Activated naive CD8-positive, alpha-beta T cell treated with anti-CD3 and anti-CD28 coated beads for 36 hours (primary cell): Measurements from ENCODE around the gene AP1G1. TPM values are rescaled to one million over a fixed set of nuclear protein-coding genes. Genes with fewer than 3 reads are reported as not detected.
"Not testable (repeated sequence)": the region's sequence is repeated elsewhere in the genome, so short reads cannot be mapped to it uniquely, and the experiment has no call there.

ENCODE experiments used
- DNase-seq: peaks from one replicate; pipeline ENCODE4 v3.0.0; 2021
- H3K27ac Mint-ChIP-seq: one replicate; pipeline ENCODE4 v1.8.0; 2022; ENCODE audit warnings: mild to moderate bottlenecking, moderate library complexity, mixed read lengths
- H3K27me3 Mint-ChIP-seq: one replicate; pipeline ENCODE4 v1.8.0; 2022; ENCODE audit warnings: mild to moderate bottlenecking, mixed read lengths
- H3K36me3 Mint-ChIP-seq: one replicate; pipeline ENCODE4 v1.8.0; 2021; ENCODE audit warnings: mild to moderate bottlenecking, mixed read lengths
- H3K4me1 Mint-ChIP-seq: one replicate; pipeline ENCODE4 v1.8.0; 2021; ENCODE audit warnings: mixed read lengths
- H3K4me3 Mint-ChIP-seq: one replicate; pipeline ENCODE4 v1.8.0; 2022; ENCODE audit warnings: mild to moderate bottlenecking, moderate library complexity, mixed read lengths
- H3K9me3 Mint-ChIP-seq: one replicate; pipeline ENCODE4 v1.8.0; 2022; ENCODE audit warnings: mixed read lengths
- total RNA-seq, 2 experiments: library from RNA; stranded (reverse); gene quantifications; one replicate each; pipeline ENCODE4 v1.2.3, GENCODE V29; 2021

Gene AP1G1
- total RNA-seq, 2 experiments from 2014 or later = 59.1 to 62.2 TPM

DNA sequence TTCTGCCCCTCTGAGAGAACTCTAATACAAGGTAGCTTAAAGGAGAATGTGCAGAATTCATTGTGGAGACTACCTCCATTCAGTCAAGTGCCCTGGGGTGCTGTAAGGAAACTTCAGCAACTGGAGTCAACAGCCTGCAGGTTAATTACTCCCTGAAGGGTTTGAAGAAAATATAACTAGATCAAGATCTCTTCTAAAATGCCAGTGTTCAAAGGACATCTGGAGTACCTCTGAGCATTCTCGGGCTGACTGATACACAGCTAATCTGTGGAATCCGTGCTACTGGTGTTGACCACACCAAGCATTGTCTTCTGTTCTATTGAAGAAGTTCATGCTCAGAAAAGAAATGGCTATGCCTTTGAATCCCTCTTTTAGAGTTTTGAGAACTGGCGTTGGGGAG is 25.7 kb upstream of the AP1G1 start:
- no peak for DNase-seq
- Mint-ChIP-seq H3K27ac (no peak overlapping the region), H3K36me3 (no peaks in the 10 kb centered on the region), H3K27me3 (no peaks in the 10 kb centered on the region), H3K9me3 (no peaks in the 10 kb centered on the region), H3K4me1 (no peaks in the 10 kb centered on the region), H3K4me3 (no peak overlapping the region)

DNA sequence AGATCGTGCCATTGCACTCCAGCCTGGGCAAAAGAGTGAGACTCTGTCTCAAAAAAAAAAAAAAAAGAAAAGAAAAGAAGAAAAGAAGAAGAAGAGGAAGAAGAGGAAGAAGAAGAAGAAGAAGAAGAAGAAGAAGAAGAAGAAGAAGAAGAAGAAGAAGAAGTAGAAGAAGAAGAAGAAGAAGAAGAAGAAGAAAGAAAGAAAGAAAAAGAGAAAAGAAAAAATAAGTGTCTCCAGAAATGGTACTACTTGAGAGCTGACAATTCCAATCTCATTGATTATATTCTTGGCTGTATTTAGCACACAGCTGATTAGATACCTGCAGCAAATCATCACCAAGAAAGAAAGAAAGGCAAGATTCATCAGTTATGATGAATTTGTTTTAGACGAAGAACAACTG is 23.5 kb upstream of the AP1G1 start:
- not testable (repeated sequence) for H3K36me3 Mint-ChIP-seq, H3K27ac Mint-ChIP-seq, H3K9me3 Mint-ChIP-seq, DNase-seq, H3K4me1 Mint-ChIP-seq, H3K4me3 Mint-ChIP-seq, H3K27me3 Mint-ChIP-seq

DNA sequence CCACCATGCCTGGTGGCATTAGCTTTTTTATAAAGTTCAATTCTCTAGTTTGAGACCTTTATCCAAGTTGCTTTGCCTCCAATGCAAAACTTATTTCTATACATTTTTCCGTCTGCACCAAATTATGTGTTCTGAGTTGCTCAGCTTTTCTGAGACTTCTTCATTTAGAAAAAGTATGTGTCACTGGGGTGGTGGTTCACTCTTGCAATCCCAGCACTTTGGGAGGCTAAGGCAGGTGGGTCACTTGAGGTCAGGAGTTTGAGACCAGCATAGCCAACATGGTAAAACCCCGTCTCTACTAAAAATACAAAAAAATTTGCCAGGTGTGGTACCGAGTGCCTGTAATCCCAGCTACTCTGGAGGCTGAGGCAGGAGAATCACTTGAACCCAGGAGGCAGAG is 23.1 kb upstream of the AP1G1 start:
- not testable (repeated sequence) for H3K36me3 Mint-ChIP-seq, DNase-seq, H3K9me3 Mint-ChIP-seq, H3K27me3 Mint-ChIP-seq, H3K4me1 Mint-ChIP-seq, H3K27ac Mint-ChIP-seq, H3K4me3 Mint-ChIP-seq

DNA sequence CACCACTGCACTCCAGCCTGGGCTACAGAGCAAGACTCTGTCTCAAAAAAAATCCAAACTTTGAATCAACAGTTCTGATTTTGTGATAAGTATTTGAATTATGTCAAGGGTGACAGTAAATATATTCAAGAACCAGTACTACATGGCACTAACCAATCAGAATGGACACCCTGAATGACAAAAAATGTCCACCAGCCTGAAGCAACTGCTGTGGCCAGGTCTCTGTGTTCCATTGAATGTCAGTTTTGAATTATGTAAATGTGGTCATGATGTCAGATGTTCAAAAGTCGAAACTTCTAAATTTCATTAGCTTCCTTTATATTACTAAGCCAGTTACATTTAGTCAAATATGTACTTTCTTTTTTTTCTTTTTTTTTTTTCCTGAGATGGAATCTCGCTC is 21.7 kb upstream of the AP1G1 start:
- H3K27me3 Mint-ChIP-seq = no peaks in the 10 kb centered on the region

DNA sequence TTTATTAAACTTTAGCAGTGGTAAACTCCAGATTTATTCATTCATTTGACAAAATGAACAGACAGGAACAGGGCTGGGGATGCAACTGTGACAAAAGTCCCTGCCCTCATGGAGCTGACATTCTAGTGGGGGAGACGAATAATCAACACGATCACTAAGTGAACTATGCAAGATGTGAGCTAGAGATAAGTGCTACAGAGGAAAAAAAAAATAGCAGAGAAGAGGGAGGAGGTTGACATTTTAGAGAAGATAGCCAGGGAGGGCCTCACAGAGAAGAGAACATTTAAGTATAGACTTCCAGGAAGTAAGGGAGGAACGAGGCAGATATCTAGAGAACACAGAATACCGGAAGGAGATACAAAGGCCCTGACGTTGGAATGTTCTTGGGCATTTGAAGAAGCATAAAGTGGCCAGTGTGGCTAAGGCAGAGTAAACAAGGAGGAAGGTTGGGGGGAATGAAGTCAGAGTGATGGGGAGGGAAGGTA is 17.9 kb upstream of the AP1G1 start:
- Mint-ChIP-seq H3K4me3 (no peak overlapping the region), H3K27ac (no peak overlapping the region), H3K27me3 (no peaks in the 10 kb centered on the region), H3K36me3 (no peaks in the 10 kb centered on the region), H3K9me3 (no peaks in the 10 kb centered on the region), H3K4me1 (no peaks in the 10 kb centered on the region)
- DNase-seq = no peak

More for the DNA sequence above, 21.7 kb upstream of the AP1G1 start:
- no peak overlapping the region for H3K4me3 Mint-ChIP-seq
- no peaks in the 10 kb centered on the region for H3K9me3 Mint-ChIP-seq
- H3K4me1 Mint-ChIP-seq = no peaks in the 10 kb centered on the region
- DNase-seq = no peak
- no peak overlapping the region for H3K27ac Mint-ChIP-seq
- H3K36me3 Mint-ChIP-seq = no peaks in the 10 kb centered on the region

DNA sequence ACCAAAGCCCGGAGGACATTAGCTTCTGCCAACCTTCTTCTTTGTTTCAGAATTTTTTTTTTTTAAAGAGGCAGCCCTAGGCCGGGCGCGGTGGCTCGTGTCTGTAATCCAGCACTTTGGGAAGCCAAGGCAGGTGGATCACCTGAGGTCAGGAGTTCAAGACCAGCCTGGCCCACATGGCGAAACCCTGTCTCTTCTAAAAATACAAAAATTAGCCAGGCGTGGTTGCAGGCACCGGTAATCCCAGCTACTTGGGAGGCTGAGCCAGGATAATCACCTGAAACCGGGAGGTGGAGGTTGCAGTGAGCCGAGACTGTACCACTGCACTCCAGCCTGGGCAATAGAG is 8.5 kb upstream of the AP1G1 start:
- not testable (repeated sequence) for DNase-seq, H3K9me3 Mint-ChIP-seq, H3K27me3 Mint-ChIP-seq, H3K4me1 Mint-ChIP-seq, H3K36me3 Mint-ChIP-seq, H3K4me3 Mint-ChIP-seq, H3K27ac Mint-ChIP-seq

DNA sequence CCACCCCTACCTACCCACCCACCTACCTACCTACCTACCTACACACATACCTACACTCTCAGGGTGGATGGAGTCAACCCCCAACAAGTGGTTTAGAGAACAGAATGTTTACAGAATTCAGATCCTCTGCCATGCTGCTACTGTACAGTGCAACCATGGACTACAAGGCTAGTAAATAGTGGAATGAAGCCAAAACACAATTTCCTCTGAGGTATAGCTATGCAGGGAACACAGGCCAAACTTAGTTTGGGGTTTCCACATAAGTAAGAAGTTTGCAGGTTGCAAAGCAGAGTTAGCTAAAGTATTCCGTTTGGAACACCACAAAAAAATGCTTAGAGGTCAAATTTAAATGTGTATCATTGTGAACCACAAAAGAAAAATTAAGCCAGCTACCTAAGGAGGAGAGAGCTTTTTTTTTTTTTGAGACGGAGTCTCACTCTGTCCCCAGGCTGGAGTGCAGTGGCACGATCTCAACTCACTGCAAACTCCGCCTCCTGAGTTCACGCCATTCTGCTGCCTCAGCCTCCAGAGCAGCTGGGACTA is 2.7 kb upstream of the AP1G1 start:
- Mint-ChIP-seq H3K4me1 (peaks cover 22% of the 10 kb centered on the region), H3K27me3 (no peaks in the 10 kb centered on the region), H3K4me3 (no peak overlapping the region), H3K27ac (no peak overlapping the region), H3K9me3 (no peaks in the 10 kb centered on the region), H3K36me3 (peaks cover 9% of the 10 kb centered on the region)
- no peak for DNase-seq

DNA sequence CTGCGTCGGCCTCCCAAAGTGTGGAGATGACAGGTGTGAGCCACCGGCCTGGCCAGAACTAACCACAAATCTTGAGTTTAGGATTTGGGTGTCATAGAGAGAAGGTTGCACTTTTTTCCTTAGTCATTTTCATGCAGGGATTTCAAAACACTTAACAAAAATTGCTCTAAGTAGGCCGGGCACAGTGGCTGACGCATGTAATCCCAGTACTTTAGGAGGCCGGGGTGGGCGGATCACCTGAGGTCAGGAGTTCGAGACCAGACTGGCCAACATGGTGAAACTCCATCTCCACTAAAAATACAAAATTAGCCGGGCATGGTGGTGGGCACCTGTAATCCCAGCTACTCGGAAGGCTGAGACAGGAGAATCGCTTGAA is 1.5 kb upstream of the AP1G1 start:
- DNase-seq, H3K9me3 Mint-ChIP-seq, H3K27me3 Mint-ChIP-seq, H3K36me3 Mint-ChIP-seq: not testable (repeated sequence)
- H3K4me1 Mint-ChIP-seq = peaks cover 25% of the 10 kb centered on the region
- peak overlapping the region; percentile 94 for H3K4me3 Mint-ChIP-seq
- peak overlapping the region; percentile 100 for H3K27ac Mint-ChIP-seq

DNA sequence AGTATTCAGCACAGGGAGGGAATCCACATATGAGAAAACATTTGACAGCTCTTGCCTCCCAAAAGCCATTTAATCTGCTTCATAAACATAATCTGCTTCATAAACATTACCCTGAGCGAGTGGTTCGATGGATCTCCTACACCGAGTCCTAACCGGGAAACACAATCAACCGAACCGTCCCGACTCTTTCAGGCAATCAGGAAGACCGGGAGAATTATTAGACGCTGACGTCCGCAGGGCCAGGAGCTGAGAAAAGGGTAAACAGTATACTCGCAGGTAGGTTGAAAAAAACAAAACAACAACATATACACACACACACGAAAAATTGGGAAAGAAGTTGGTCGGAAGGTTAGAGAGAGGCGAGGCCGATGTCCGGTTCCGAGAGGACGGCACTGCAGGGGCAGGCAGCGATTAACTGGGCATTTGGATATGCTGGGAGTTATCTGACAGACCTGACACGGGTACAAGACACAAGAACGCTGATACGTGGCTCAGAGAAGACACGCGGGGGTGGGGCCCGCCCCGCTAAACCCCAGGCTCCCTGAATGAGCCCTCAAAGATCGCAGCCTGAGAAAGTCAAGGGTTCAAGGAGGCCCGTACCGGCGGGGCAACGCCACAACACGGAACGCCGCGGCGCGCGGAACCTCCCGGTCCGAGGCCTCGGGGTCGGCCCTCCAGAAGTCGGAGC is 585 bp downstream of the AP1G1 start:
- Mint-ChIP-seq H3K4me1 (peaks cover 34% of the 10 kb centered on the region), H3K4me3 (peak overlapping the region; percentile 94)
- no peak for DNase-seq

DNA sequence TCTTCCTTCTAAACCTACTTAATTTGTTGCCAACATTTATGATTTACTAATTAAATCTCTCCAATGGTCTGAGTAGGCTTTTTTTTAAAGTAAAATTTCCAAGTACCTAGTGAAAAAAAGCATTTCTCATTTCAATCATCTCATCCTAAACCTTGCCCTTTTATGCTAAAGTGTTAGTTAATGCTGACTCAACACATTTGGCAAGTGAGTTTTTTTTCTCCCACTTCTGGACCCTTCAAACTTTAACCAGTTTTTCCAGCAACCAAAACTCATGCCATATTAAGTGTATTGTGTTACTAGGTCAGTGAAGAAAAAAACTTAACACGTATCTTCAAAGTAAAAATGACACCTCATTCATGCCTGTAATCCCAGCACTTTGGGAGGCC is 5.3 kb downstream of the AP1G1 start:
- H3K9me3 Mint-ChIP-seq = no peaks in the 10 kb centered on the region
- peaks cover 18% of the 10 kb centered on the region for H3K36me3 Mint-ChIP-seq
- H3K4me3 Mint-ChIP-seq = no peak overlapping the region
- DNase-seq = no peak
- no peaks in the 10 kb centered on the region for H3K27me3 Mint-ChIP-seq
- peak overlapping the region; percentile 58 for H3K27ac Mint-ChIP-seq
- H3K4me1 Mint-ChIP-seq = peaks cover 31% of the 10 kb centered on the region

More for the DNA sequence above, 585 bp downstream of the AP1G1 start:
- Mint-ChIP-seq H3K27ac (peak overlapping the region; percentile 100), H3K27me3 (no peaks in the 10 kb centered on the region), H3K9me3 (no peaks in the 10 kb centered on the region), H3K36me3 (peaks cover 13% of the 10 kb centered on the region)

DNA sequence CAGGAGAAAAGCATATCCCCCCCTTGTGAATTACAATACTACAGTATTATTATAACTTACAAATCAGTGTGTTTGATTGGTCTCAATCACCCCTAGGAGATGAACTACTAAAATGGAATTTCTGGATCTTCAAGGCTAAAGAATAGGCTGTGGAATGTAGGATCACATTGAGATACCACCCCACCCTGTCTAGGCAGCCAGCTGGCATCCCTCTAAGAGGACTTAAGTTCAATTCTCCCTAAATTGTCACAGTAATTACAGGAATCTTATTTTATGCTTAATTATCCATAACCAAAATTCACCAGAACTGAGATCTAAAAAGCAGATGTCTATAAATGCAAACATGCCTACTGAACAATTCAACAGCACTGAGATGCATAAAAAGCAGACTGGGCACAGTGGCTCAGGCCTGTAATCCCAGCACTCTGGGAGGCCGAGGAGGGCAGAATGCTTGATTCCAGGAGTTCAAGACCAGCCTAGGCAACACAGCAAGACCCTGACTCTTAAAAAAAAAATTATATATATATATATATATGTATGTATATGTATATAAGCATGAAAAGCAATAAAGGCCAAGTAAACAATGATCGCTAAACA is 12.0 kb downstream of the AP1G1 start:
- H3K27ac Mint-ChIP-seq = peak overlapping the region; percentile 11
- no peak overlapping the region for H3K4me3 Mint-ChIP-seq
- peaks cover 47% of the 10 kb centered on the region for H3K4me1 Mint-ChIP-seq
- no peak for DNase-seq
- no peaks in the 10 kb centered on the region for H3K9me3 Mint-ChIP-seq
- H3K27me3 Mint-ChIP-seq = no peaks in the 10 kb centered on the region
- H3K36me3 Mint-ChIP-seq = peaks cover 21% of the 10 kb centered on the region

DNA sequence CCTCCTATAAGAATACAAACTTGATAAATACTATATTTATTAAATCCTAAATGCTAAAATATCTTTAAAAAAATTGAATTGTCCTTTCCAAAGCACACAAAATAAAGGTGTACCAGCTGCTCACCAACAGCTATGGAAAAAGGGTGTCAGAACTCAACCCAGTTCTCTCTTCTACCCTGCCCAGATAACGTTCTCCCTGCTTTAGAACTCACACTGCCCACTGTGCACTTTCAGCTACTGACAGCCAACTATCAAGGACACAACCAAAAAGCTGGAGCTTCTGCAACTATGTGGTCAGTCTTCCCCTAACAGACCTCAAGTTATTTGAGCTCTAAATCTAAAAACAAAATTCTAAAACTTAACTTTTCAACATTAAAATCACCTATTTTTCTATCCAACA is 13.7 kb downstream of the AP1G1 start:
- H3K4me3 Mint-ChIP-seq = no peak overlapping the region
- H3K4me1 Mint-ChIP-seq = peaks cover 55% of the 10 kb centered on the region
- no peak for DNase-seq
- no peaks in the 10 kb centered on the region for H3K9me3 Mint-ChIP-seq
- peak overlapping the region; percentile 44 for H3K27ac Mint-ChIP-seq
- no peaks in the 10 kb centered on the region for H3K27me3 Mint-ChIP-seq
- peaks cover 15% of the 10 kb centered on the region for H3K36me3 Mint-ChIP-seq

DNA sequence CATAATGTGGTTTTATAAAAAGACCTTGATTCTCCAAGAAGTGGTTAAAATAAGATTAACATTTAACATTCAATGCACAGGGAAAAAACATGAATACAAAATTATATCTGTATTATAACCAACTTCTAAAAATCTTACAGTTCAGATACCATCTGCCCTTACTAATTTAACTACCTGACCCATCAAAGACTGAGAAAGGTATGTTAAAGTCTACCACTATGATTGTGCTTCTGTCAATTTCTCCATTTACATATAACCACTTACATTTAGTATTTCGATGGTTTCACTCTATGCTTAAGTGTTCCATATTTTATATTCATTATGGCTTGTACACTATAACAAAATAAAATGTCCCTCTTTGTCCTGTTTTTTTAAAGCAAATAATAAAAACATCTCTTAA is 14.6 kb downstream of the AP1G1 start:
- Mint-ChIP-seq H3K36me3 (peaks cover 15% of the 10 kb centered on the region), H3K27me3 (no peaks in the 10 kb centered on the region), H3K4me3 (no peak overlapping the region), H3K27ac (peak overlapping the region; percentile 34), H3K9me3 (no peaks in the 10 kb centered on the region), H3K4me1 (peaks cover 58% of the 10 kb centered on the region)
- DNase-seq = no peak

DNA sequence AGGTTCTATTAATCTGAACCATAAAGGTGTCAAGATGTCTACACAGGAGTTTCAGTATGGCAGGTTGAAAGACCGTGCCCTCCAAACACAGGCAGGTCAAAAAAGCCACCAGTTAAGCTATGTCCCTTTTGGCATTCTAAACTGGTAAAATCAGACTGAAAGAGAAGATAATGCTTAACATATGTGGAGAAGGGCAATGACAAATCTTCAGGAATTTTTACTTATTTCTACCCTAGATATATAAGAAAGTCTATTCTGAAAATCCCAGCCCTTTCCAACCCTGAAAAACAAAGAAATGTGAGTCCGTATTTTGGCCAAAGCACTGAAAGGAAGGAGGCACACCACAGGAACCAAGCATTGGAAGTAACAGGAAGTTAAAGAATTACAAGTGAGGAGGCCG is 16.5 kb downstream of the AP1G1 start:
- no peak for DNase-seq
- no peak overlapping the region for H3K4me3 Mint-ChIP-seq
- no peaks in the 10 kb centered on the region for H3K9me3 Mint-ChIP-seq
- no peaks in the 10 kb centered on the region for H3K27me3 Mint-ChIP-seq
- peaks cover 24% of the 10 kb centered on the region for H3K36me3 Mint-ChIP-seq
- no peak overlapping the region for H3K27ac Mint-ChIP-seq
- H3K4me1 Mint-ChIP-seq = peaks cover 58% of the 10 kb centered on the region

DNA sequence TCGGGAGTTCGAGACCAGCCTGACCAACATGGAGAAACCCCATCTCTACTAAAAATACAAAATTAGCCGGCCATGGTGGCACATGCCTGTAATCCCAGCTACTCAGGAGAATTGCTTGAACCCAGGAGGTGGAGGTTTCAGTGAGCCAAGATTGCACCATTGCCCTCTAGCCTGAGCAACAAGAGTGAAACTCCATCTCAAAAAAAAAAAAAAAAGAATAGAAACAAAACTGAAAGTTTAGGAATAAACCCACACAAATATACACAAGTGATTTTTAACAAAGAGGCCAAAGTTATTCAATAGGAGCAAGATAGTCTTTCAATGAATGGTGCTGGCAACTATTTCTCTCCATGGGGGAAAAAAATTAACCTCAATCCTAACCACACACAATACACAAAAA is 18.3 kb downstream of the AP1G1 start:
- not testable (repeated sequence) for DNase-seq, H3K4me3 Mint-ChIP-seq, H3K9me3 Mint-ChIP-seq, H3K27me3 Mint-ChIP-seq
- Mint-ChIP-seq H3K36me3 (peaks cover 17% of the 10 kb centered on the region), H3K27ac (peak overlapping the region; percentile 39), H3K4me1 (peaks cover 42% of the 10 kb centered on the region)

DNA sequence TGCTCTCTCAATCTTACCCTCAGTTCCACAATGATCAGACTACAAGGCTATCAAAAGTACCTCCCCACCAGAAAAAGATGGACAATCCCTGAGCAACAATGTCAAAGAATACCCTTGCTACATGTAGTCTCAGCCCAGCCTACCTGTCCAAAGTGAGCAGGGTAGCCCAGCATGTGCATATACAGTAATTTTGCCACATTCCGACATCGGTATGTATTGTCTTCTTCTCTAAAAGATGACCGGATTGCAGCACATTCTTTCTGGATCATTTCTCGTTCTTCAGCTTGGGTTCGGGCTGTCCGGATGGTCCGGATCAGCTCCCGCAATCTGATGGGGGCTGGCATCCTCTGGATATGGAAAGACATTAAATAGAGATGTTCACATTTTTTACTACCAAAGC is 19.5 kb downstream of the AP1G1 start:
- H3K36me3 Mint-ChIP-seq = peaks cover 17% of the 10 kb centered on the region
- DNase-seq = no peak
- no peaks in the 10 kb centered on the region for H3K27me3 Mint-ChIP-seq
- no peaks in the 10 kb centered on the region for H3K9me3 Mint-ChIP-seq
- no peak overlapping the region for H3K4me3 Mint-ChIP-seq
- H3K27ac Mint-ChIP-seq = no peak overlapping the region
- peaks cover 37% of the 10 kb centered on the region for H3K4me1 Mint-ChIP-seq
